Measurements from ENCODE around the gene AGMO. TPM values are rescaled to one million over a fixed set of nuclear protein-coding genes. Genes with fewer than 3 reads are reported as not detected.

The AGMO gene
- total and polyA plus RNA-seq, 2 donors (not counting 1 experiment from before 2014, with no cell fraction given): not detected

DNA sequence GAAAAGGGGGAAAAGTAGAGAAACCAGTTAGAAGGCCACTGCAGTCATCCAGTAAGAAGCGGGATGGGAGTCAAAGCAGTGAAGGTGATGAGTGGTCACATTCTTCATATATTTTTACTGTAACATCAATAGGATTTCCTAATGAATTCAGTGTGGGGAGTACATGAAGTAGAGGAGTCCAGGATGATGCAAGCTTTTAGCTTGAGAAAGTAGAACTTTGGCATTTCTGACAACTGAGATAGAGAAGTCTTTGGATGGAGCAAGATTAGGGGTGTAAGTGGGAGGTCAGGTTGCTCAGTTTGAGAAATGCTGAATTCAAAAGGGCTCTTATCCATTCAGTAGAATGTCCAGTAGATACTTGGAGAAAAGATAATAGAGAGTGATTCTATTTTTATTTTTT lies 395.2 kb downstream of the AGMO start:
- no peaks in the 10 kb centered on the region for H3K4me1 Mint-ChIP-seq
- no peaks in the 10 kb centered on the region for H4K20me1 ChIP-seq (ENCODE audit: control insufficient read depth, insufficient read depth, low read length, poor library complexity, severe bottlenecking)
- no peaks in the 10 kb centered on the region for H3K27me3 ChIP-seq (replicated peaks in 1 of 4; ENCODE audit: control extremely low read depth in 1 of 4, control insufficient read depth in 3 of 4, insufficient read depth in 4 of 4, low read length in 3 of 4)
- no peak overlapping the region for H3K4me3 ChIP-seq (ENCODE audit: control extremely low read depth in 1 of 5, extremely low read depth in 1 of 5, insufficient read depth in 1 of 5, low read depth in 2 of 5, low read length in 4 of 5)
- ChIA-PET POLR2A (no interaction called here), CTCF (no interaction called here)
- H3K4me1 ChIP-seq (ENCODE audit: control insufficient read depth in 2 of 2, insufficient read depth in 2 of 2, low read length in 2 of 2): no peaks in the 10 kb centered on the region
- no peak overlapping the region for H3K4me2 ChIP-seq (replicated peaks; ENCODE audit: low read depth, low read length, poor library complexity, severe bottlenecking)
- ATAC-seq (ENCODE audit: low read depth) (no peak), DNase-seq (no peak)
- no peak for TF ChIP-seq EZH2 (IDR thresholded peaks at IDR 0.05; ENCODE audit: borderline replicate concordance, insufficient read depth, low read depth, low read length, poor library complexity, severe bottlenecking)
- TF ChIP-seq CTCF (IDR thresholded peaks at IDR 0.05): no peak
- no peaks in the 10 kb centered on the region for H3K36me3 ChIP-seq (replicated peaks in 1 of 2; ENCODE audit: control extremely low read depth in 1 of 2, control insufficient read depth in 1 of 2, extremely low read depth in 1 of 2, insufficient read depth in 2 of 2, low read length in 1 of 2)
- intact Hi-C loops (cut with micrococcal nuclease): no loop called here
- H3K27ac Mint-ChIP-seq: no peak overlapping the region
- no peak overlapping the region for H3K4me3 Mint-ChIP-seq
- H2AFZ ChIP-seq (ENCODE audit: insufficient read depth, low read depth, low read length, poor library complexity, severe bottlenecking): no peak overlapping the region
- no peaks in the 10 kb centered on the region for H3K79me2 ChIP-seq (ENCODE audit: control insufficient read depth, insufficient read depth, low read length)
- H3K9me3 ChIP-seq (ENCODE audit: control extremely low read depth in 1 of 3, control insufficient read depth in 2 of 3, insufficient read depth in 1 of 3, low read length in 2 of 3): no peaks in the 10 kb centered on the region
- peaks cover 2% of the 10 kb centered on the region for H3K9me3 Mint-ChIP-seq (ENCODE audit: insufficient read depth)
- no peaks in the 10 kb centered on the region for H3K27me3 Mint-ChIP-seq
- no CpG with 5 or more reads among the region's 1 CpG for WGBS (ENCODE audit: insufficient coverage)
- H3K27ac ChIP-seq (ENCODE audit: low read length in 2 of 2): no peak overlapping the region
- no peak overlapping the region for H3K9ac ChIP-seq (ENCODE audit: low read length)

- ChIA-PET CTCF (no interaction called here), POLR2A (no interaction called here)
Observed at GRCh38 chr7:15159261-15159660, 402.6 kb downstream of the AGMO start.

More at GRCh38 chr7:15159261-15159660, 402.6 kb downstream of the AGMO start:
- WGBS (ENCODE audit: insufficient coverage): no CpG with 5 or more reads among the region's 1 CpG
- Mint-ChIP-seq H3K27ac (no peak overlapping the region), H3K4me1 (no peaks in the 10 kb centered on the region), H3K27me3 (no peaks in the 10 kb centered on the region), H3K4me3 (no peak overlapping the region), H3K9me3 (ENCODE audit: insufficient read depth) (peaks cover 2% of the 10 kb centered on the region)
- Histone ChIP-seq H4K20me1 (ENCODE audit: control insufficient read depth, insufficient read depth, low read length, poor library complexity, severe bottlenecking) (no peaks in the 10 kb centered on the region), H3K27ac (ENCODE audit: low read length in 2 of 2) (no peak overlapping the region), H3K4me3 (ENCODE audit: control extremely low read depth in 1 of 5, extremely low read depth in 1 of 5, insufficient read depth in 1 of 5, low read depth in 2 of 5, low read length in 4 of 5) (no peak overlapping the region), H3K9me3 (ENCODE audit: control extremely low read depth in 1 of 3, control insufficient read depth in 2 of 3, insufficient read depth in 1 of 3, low read length in 2 of 3) (no peaks in the 10 kb centered on the region), H2AFZ (ENCODE audit: insufficient read depth, low read depth, low read length, poor library complexity, severe bottlenecking) (no peak overlapping the region), H3K4me2 (replicated peaks; ENCODE audit: low read depth, low read length, poor library complexity, severe bottlenecking) (no peak overlapping the region), H3K79me2 (ENCODE audit: control insufficient read depth, insufficient read depth, low read length) (no peaks in the 10 kb centered on the region), H3K27me3 (replicated peaks in 1 of 4; ENCODE audit: control extremely low read depth in 1 of 4, control insufficient read depth in 3 of 4, insufficient read depth in 4 of 4, low read length in 3 of 4) (no peaks in the 10 kb centered on the region), H3K36me3 (replicated peaks in 1 of 2; ENCODE audit: control extremely low read depth in 1 of 2, control insufficient read depth in 1 of 2, extremely low read depth in 1 of 2, insufficient read depth in 2 of 2, low read length in 1 of 2) (no peaks in the 10 kb centered on the region), H3K9ac (ENCODE audit: low read length) (no peak overlapping the region), H3K4me1 (ENCODE audit: control insufficient read depth in 2 of 2, insufficient read depth in 2 of 2, low read length in 2 of 2) (no peaks in the 10 kb centered on the region)
- ATAC-seq (ENCODE audit: low read depth) (no peak), DNase-seq (no peak)
- intact Hi-C loops (cut with micrococcal nuclease): no loop called here
- TF ChIP-seq CTCF (IDR thresholded peaks at IDR 0.05): no peak
- no peak for TF ChIP-seq EZH2 (IDR thresholded peaks at IDR 0.05; ENCODE audit: borderline replicate concordance, insufficient read depth, low read depth, low read length, poor library complexity, severe bottlenecking)

Measured in B cell (primary cell).